Endodermal cell (in vitro differentiated cells): Measurements from ENCODE around the gene ZNF618. TPM values are rescaled to one million over a fixed set of nuclear protein-coding genes. Genes with fewer than 3 reads are reported as not detected.

ENCODE experiments used
- DNase-seq: peaks from one replicate; pipeline ENCODE4 v3.0.0-alpha.2; 2017
- H3K27ac ChIP-seq: 2 replicates; pipeline ENCODE4 v1.5.1; 2013; ENCODE audit warnings: mild to moderate bottlenecking, low read depth, low read length, moderate library complexity
- H3K27me3 ChIP-seq: 2 replicates; pipeline ENCODE4 v1.6.1; 2013; ENCODE audit warnings: mild to moderate bottlenecking, low read length, moderate library complexity; ENCODE audit not compliant: insufficient read depth, control insufficient read depth, poor library complexity, severe bottlenecking
- H3K36me3 ChIP-seq: 2 replicates; pipeline ENCODE4 v1.7.0; 2013; ENCODE audit warnings: mild to moderate bottlenecking, low read length, moderate library complexity; ENCODE audit not compliant: control insufficient read depth, insufficient read depth
- H3K4me1 ChIP-seq: one replicate; pipeline ENCODE4 v1.7.0; 2013; ENCODE audit warnings: low read length; ENCODE audit not compliant: control insufficient read depth, insufficient read depth
- H3K4me3 ChIP-seq: 2 replicates; pipeline ENCODE4 v1.5.1; 2013; ENCODE audit warnings: mild to moderate bottlenecking, low read length, moderate library complexity
- H3K9ac ChIP-seq: 2 replicates; pipeline ENCODE4 v1.6.1; 2013; ENCODE audit warnings: mild to moderate bottlenecking, low read length, moderate library complexity; ENCODE audit not compliant: poor library complexity, severe bottlenecking; ENCODE audit errors: extremely low read depth
- H3K9me3 ChIP-seq: 2 replicates; pipeline ENCODE4 v1.6.1; 2013; ENCODE audit warnings: mild to moderate bottlenecking, low read length, moderate library complexity; ENCODE audit not compliant: control insufficient read depth
- H3K27ac Mint-ChIP-seq: 2 replicates; pipeline ENCODE4 v1.8.0; 2020; ENCODE audit warnings: mixed read lengths
- H3K27me3 Mint-ChIP-seq: 2 replicates; pipeline ENCODE4 v1.8.0; 2021; ENCODE audit warnings: mild to moderate bottlenecking, mixed read lengths; ENCODE audit not compliant: insufficient read depth
- H3K36me3 Mint-ChIP-seq: 2 replicates; pipeline ENCODE4 v1.8.0; 2020; ENCODE audit warnings: low read depth, mixed read lengths
- H3K4me1 Mint-ChIP-seq: 2 replicates; pipeline ENCODE4 v1.8.0; 2020; ENCODE audit warnings: mixed read lengths
- H3K4me3 Mint-ChIP-seq: 2 replicates; pipeline ENCODE4 v1.8.0; 2020; ENCODE audit warnings: mild to moderate bottlenecking, moderate library complexity, mixed read lengths
- H3K9me3 Mint-ChIP-seq: 2 replicates; pipeline ENCODE4 v1.8.0; 2020; ENCODE audit warnings: mild to moderate bottlenecking, mixed read lengths
- WGBS, 2 experiments: methylation state at CpG; one replicate each; pipeline versions ENCODE4 v1.1.5 to v1.1.7; 2013; ENCODE audit warnings: missing lambda C conversion rate in 2 of 2, mixed read lengths in 1 of 2; ENCODE audit not compliant: insufficient coverage in 1 of 2, insufficient read length in 1 of 2; 5-methylcytosine and 5-hydroxymethylcytosine counted together
- total RNA-seq, 2 donors: library from RNA; stranded (reverse); fragmentation: NEBNext Ultra II Directional in 1 of 2; extraction: Animal tissue kit (Norgen Biotek cat#: 25700) in 1 of 2; gene quantifications; 2 replicates in 1 of 2; 3 replicates in 1 of 2; pipeline ENCODE4 v1.2.1, GENCODE V29; 2021
- TF ChIP-seq, protein P1 (sequence below): fragments of 200-600 bp; sonication (generic); conservative IDR thresholded peaks from 2 replicates; pipeline ENCODE4 v1.5.0; 2021; ENCODE audit warnings: antibody characterized with exemption, mild to moderate bottlenecking

ZNF618 gene
- total RNA-seq, 2 donors from 2014 or later, result 34.5 to 37.5 TPM

DNA sequence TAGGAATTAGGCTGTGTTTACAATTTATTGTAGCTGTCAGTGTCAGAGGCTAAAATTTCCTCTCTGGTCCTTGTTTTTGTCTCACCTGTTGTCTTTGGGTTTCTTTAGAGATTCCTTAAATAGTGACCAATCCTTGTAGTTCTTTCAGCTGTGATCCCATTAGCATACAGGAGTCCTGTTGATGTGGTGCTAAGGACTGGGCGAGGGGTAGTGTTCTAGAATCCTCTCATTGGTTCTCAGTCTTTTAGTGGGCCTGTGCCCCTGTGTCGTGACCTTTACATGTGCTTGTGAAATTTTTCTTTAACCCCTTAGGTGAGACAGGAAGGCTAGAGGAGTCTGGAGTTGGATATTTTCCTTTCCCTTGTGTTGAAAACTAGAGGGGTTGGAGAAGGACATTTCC lies 51.2 kb downstream of the ZNF618 start:
- H3K36me3 Mint-ChIP-seq, result peaks cover 16% of the 10 kb centered on the region
- TF ChIP-seq, protein P1, sequence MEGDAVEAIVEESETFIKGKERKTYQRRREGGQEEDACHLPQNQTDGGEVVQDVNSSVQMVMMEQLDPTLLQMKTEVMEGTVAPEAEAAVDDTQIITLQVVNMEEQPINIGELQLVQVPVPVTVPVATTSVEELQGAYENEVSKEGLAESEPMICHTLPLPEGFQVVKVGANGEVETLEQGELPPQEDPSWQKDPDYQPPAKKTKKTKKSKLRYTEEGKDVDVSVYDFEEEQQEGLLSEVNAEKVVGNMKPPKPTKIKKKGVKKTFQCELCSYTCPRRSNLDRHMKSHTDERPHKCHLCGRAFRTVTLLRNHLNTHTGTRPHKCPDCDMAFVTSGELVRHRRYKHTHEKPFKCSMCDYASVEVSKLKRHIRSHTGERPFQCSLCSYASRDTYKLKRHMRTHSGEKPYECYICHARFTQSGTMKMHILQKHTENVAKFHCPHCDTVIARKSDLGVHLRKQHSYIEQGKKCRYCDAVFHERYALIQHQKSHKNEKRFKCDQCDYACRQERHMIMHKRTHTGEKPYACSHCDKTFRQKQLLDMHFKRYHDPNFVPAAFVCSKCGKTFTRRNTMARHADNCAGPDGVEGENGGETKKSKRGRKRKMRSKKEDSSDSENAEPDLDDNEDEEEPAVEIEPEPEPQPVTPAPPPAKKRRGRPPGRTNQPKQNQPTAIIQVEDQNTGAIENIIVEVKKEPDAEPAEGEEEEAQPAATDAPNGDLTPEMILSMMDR, result no peak
- H3K27ac Mint-ChIP-seq, result no peak overlapping the region
- no peak overlapping the region for H3K4me3 Mint-ChIP-seq
- no peaks in the 10 kb centered on the region for H3K27me3 Mint-ChIP-seq
- no peak overlapping the region for H3K4me3 ChIP-seq
- H3K27me3 ChIP-seq, result no peaks in the 10 kb centered on the region
- no peak overlapping the region for H3K9ac ChIP-seq
- no peaks in the 10 kb centered on the region for H3K36me3 ChIP-seq
- peaks cover 61% of the 10 kb centered on the region for H3K9me3 ChIP-seq
- no peaks in the 10 kb centered on the region for H3K4me1 Mint-ChIP-seq
- DNase-seq, result peak; percentile 62
- peaks cover 39% of the 10 kb centered on the region for H3K9me3 Mint-ChIP-seq
- no peaks in the 10 kb centered on the region for H3K4me1 ChIP-seq
- 50 to 63% methylated on average over 1 to 2 of the region's 2 CpGs for WGBS, 2 experiments
- H3K27ac ChIP-seq, result no peak overlapping the region

DNA sequence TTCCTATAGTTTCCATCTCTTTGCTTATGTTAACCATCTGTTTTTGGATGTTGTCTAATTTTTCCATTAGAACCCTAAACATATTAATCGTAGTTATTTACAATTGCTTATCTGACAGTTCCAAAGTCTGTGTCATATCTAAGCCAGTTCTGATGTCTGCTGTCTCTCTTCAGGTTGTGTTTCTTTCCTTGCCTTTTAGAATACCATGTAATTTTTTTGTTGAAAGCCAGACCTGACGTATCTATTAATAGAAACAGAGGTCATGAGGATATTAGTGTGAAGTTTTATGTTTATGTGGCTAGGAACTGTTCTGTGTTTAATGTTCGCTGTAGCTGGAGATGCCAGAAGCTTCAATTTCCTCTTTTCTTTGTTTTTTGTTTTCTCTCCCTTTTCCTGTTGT lies 52.2 kb downstream of the ZNF618 start:
- peaks cover 37% of the 10 kb centered on the region for H3K9me3 Mint-ChIP-seq
- no peaks in the 10 kb centered on the region for H3K4me1 Mint-ChIP-seq
- no peak for DNase-seq
- Histone ChIP-seq H3K9me3 (peaks cover 51% of the 10 kb centered on the region), H3K27me3 (no peaks in the 10 kb centered on the region), H3K4me1 (no peaks in the 10 kb centered on the region), H3K36me3 (no peaks in the 10 kb centered on the region), H3K27ac (no peak overlapping the region), H3K4me3 (no peak overlapping the region), H3K9ac (no peak overlapping the region)
- H3K27me3 Mint-ChIP-seq, result no peaks in the 10 kb centered on the region
- TF ChIP-seq, protein P1, result no peak
- WGBS, 2 experiments, result 86 to 100% methylated on average over 1 to 3 of the region's 3 CpGs
- H3K4me3 Mint-ChIP-seq, result no peak overlapping the region
- H3K27ac Mint-ChIP-seq, result no peak overlapping the region
- peaks cover 11% of the 10 kb centered on the region for H3K36me3 Mint-ChIP-seq

DNA sequence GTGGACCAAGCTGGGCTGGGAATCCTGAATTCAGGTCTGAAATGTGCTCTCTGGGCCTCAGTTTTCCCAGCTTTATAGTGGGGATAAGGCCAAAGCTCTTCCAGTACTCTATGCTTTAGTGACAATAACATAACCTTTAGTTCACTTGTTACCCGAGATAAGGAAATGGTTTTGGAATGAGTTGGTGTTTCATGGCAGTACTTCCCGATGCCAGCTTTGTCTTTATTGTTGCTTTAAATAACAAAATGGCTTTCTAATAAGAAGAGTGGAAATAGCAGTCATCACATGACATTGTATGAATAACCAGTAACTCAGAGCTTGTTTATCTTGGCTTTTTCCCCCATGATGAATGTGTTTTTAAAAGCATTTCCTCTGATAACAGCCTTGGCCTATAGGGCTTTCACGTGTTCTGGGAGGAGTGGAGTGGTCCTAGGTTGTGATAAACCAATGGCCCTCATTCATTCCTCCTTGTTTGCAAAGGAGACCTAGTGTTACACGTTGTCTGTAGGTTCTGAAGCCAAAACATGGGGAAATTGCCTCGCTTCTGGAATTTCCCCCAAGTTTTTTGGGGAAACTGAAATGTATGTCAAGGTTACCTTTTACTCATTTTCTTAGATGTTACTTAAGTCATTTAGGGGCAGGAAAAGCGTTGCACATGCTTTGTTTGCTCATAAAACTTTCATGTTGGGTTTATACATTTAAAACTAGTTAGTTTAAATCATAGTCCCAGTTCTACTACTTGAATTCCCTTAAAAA lies 53.7 kb downstream of the ZNF618 start:
- Histone ChIP-seq H3K4me3 (no peak overlapping the region), H3K9me3 (peaks cover 47% of the 10 kb centered on the region), H3K27me3 (no peaks in the 10 kb centered on the region), H3K9ac (no peak overlapping the region), H3K36me3 (no peaks in the 10 kb centered on the region), H3K27ac (no peak overlapping the region), H3K4me1 (no peaks in the 10 kb centered on the region)
- 86 to 91% methylated on average over 4 to 6 of the region's 6 CpGs for WGBS, 2 experiments
- H3K27me3 Mint-ChIP-seq, result no peaks in the 10 kb centered on the region
- peaks cover 9% of the 10 kb centered on the region for H3K36me3 Mint-ChIP-seq
- no peak overlapping the region for H3K4me3 Mint-ChIP-seq
- DNase-seq, result no peak
- peaks cover 34% of the 10 kb centered on the region for H3K9me3 Mint-ChIP-seq
- H3K27ac Mint-ChIP-seq, result no peak overlapping the region
- TF ChIP-seq, protein P1, result no peak
- H3K4me1 Mint-ChIP-seq, result no peaks in the 10 kb centered on the region
